KMS-11 (cell line): Measurements from ENCODE around the gene ZNF140.

Experiments
- H2AFZ ChIP-seq: fragments of 200-600 bp; sonication (generic); 2 replicates; pipeline ENCODE4 v1.6.1; 2016; ENCODE audit warnings: antibody characterized with exemption, mixed run types, low read depth
- H3K27ac ChIP-seq: fragments of 200-600 bp; sonication (generic); 2 replicates; pipeline ENCODE4 v1.6.1; 2016; ENCODE audit warnings: mild to moderate bottlenecking, mixed run types
- H3K27me3 ChIP-seq: fragments of 200-600 bp; sonication (generic); 2 replicates; pipeline ENCODE4 v1.6.1; 2017; ENCODE audit warnings: mild to moderate bottlenecking, low read depth, mixed run types, moderate library complexity; ENCODE audit not compliant: insufficient read depth
- H3K36me3 ChIP-seq: fragments of 200-600 bp; sonication (generic); 2 replicates; pipeline ENCODE4 v1.6.1; 2017; ENCODE audit warnings: mild to moderate bottlenecking, mixed run types; ENCODE audit not compliant: insufficient read depth
- H3K4me1 ChIP-seq: fragments of 200-600 bp; sonication (generic); 2 replicates; pipeline ENCODE4 v1.6.1; 2016; ENCODE audit warnings: mild to moderate bottlenecking, low read depth, mixed run types; ENCODE audit not compliant: poor library complexity, severe bottlenecking
- H3K4me2 ChIP-seq: fragments of 200-600 bp; sonication (generic); 2 replicates; pipeline ENCODE4 v1.7.0; 2016; ENCODE audit warnings: mild to moderate bottlenecking, mixed run types
- H3K4me3 ChIP-seq: fragments of 200-600 bp; sonication (generic); IDR thresholded peaks from 2 replicates; pipeline ENCODE4 v1.6.1; 2017; ENCODE audit warnings: low read depth, low read length, mixed read lengths; ENCODE audit not compliant: insufficient read depth
- H3K79me2 ChIP-seq: fragments of 200-600 bp; sonication (generic); 2 replicates; pipeline ENCODE4 v1.6.1; 2016; ENCODE audit warnings: low read depth, mixed run types; ENCODE audit not compliant: insufficient read depth
- H3K9ac ChIP-seq: fragments of 200-600 bp; sonication (generic); 2 replicates; pipeline ENCODE4 v1.6.1; 2016; ENCODE audit warnings: mild to moderate bottlenecking, mixed run types
- H4K20me1 ChIP-seq: fragments of 200-600 bp; sonication (generic); 2 replicates; pipeline ENCODE4 v1.6.1; 2016; ENCODE audit warnings: mild to moderate bottlenecking, mixed run types; ENCODE audit not compliant: insufficient read depth
- CTCF ChIP-seq: fragments of 200-600 bp; sonication (generic); conservative IDR thresholded peaks from 2 replicates; pipeline ENCODE4 v1.6.1; 2017; ENCODE audit warnings: low read depth, mild to moderate bottlenecking, antibody characterized with exemption, low read length, moderate library complexity, mixed read lengths

Gene ZNF140

GRCh38 chr12:133073836-133074235 lies 6.9 kb upstream of the ZNF140 start:
- Histone ChIP-seq H3K27me3 (no peaks in the 10 kb centered on the region), H3K4me3 (no peak overlapping the region), H2AFZ (no peak overlapping the region), H3K9ac (no peak overlapping the region), H3K36me3 (no peaks in the 10 kb centered on the region), H3K79me2 (no peaks in the 10 kb centered on the region), H4K20me1 (no peaks in the 10 kb centered on the region), H3K27ac (no peak overlapping the region), H3K4me1 (no peaks in the 10 kb centered on the region), H3K4me2 (no peak overlapping the region)
- no peak for TF ChIP-seq CTCF

GRCh38 chr12:133080026-133080367 lies 726 bp upstream of the ZNF140 start:
- no peak for TF ChIP-seq CTCF
- H3K79me2 ChIP-seq: no peaks in the 10 kb centered on the region
- H3K27me3 ChIP-seq: no peaks in the 10 kb centered on the region
- no peaks in the 10 kb centered on the region for H3K36me3 ChIP-seq
- peak overlapping the region; percentile 98 for H3K27ac ChIP-seq
- peak overlapping the region; percentile 92 for H2AFZ ChIP-seq
- H3K4me2 ChIP-seq: peak overlapping the region; percentile 73
- H3K4me1 ChIP-seq: no peaks in the 10 kb centered on the region
- no peak overlapping the region for H3K4me3 ChIP-seq
- no peaks in the 10 kb centered on the region for H4K20me1 ChIP-seq
- H3K9ac ChIP-seq: peak overlapping the region; percentile 90; the same call in 1 of the 2 replicates

- Histone ChIP-seq H3K79me2 (no peaks in the 10 kb centered on the region), H3K4me3 (no peak overlapping the region), H3K36me3 (no peaks in the 10 kb centered on the region), H3K27me3 (no peaks in the 10 kb centered on the region), H4K20me1 (no peaks in the 10 kb centered on the region), H2AFZ (peak overlapping the region; percentile 92), H3K4me2 (peak overlapping the region; percentile 57; the same call in 1 of the 2 replicates), H3K27ac (peak overlapping the region; percentile 98), H3K9ac (peak overlapping the region; percentile 90; the same call in 1 of the 2 replicates), H3K4me1 (no peaks in the 10 kb centered on the region)
- no peak for TF ChIP-seq CTCF
Measured at GRCh38 chr12:133081159-133081780, 547 bp downstream of the ZNF140 start.

- H3K4me1 ChIP-seq: no peaks in the 10 kb centered on the region
- H3K27ac ChIP-seq: no peak overlapping the region
- no peaks in the 10 kb centered on the region for H3K36me3 ChIP-seq
- no peaks in the 10 kb centered on the region for H3K79me2 ChIP-seq
- no peaks in the 10 kb centered on the region for H3K27me3 ChIP-seq
- TF ChIP-seq CTCF: no peak
- H4K20me1 ChIP-seq: no peaks in the 10 kb centered on the region
- no peak overlapping the region for H3K9ac ChIP-seq
- no peak overlapping the region for H3K4me3 ChIP-seq
- no peak overlapping the region for H3K4me2 ChIP-seq
- H2AFZ ChIP-seq: no peak overlapping the region
Measured at GRCh38 chr12:133083345-133083744, 2.6 kb downstream of the ZNF140 start.
